GM19035 (cell line): ENCODE results near the gene ACAP2.
A peak's percentile ranks its signal among the peaks of the same experiment; 100 is the strongest.
"Not testable (repeated sequence)": the region's sequence is repeated elsewhere in the genome, so short reads cannot be mapped to it uniquely, and the experiment has no call there.

ENCODE experiments used
- ATAC-seq: cut with Tn5 transposase; IDR thresholded peaks from one replicate; pipeline ENCODE4 v1.9.1; 2021; ENCODE audit not compliant: unreplicated experiment

Gene ACAP2

DNA sequence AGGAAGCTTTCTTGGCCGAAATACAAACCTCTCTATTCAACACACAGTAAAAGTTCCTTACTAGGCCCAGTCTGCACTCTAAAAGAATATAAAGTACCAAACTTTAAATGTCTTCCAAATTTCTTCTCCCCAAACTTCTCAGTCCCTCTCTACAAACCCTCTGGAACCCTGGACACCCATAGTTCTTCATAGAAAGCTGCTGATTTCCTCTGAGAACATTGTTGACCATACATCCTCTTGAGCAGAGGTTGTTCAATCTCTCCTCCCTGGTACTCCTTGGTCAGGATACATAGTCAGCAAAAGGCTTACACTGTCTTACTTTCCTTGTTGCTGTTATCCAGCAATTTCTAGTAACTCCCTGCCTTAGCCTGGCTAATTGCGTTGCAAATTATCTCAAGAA is 3.1 kb upstream of the ACAP2 start:
- ATAC-seq = no peak

DNA sequence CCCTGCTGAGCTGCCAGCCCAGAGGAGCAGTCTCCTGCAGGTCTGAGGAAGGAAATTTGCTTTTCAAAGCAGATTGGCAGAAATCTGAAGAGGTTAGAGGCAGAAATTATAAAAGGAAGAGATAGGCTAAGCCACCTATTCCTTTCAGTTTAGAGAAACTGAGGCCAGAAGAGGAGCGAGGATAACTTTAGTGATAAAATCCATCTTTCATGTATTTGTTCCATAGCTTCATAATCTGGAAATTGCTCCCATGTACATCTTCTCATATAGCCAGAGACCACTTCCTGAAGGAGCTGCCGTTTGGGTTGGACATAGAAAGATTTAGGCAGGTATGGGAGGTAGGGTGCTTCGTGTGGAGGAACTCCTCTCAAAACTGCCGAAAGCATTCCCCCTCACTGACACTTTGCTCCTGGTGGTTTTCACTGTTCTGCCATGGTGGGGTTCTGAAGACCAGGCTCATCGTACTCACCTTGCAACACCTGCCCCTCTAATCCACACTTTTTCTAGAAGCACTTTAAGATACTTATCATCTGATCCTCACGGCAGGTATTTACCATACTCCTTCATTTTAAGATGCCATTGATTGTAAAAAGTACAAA is 670 bp upstream of the ACAP2 start:
- no peak for ATAC-seq

DNA sequence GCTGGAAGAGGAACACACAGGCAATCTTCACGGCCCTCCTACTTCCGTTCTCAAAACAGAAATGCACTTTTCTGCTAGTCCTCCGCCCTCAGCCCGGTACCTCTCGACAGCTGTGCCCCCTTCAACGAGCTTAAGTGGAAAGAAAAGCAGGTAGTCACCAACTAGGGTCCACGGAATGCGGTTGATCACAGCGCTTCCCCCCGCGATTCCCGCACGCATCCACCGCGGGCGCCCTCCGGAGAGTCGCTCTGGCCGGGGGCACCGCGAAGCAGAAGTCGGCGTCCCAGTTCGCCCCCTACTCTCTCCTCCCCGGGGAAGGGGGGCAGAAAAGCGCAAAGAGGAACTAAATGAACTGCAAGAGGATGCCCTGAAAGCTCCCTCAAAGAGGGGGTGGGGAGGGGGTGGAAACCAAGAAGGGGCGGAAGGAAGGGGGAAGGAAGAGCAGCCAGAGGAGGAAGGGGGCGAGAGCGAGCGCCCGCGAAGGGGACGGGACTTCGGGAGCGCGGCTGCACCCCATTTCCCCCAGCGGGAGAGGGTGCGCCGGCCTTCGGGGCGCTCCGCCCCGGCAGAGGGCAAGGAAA is 738 bp downstream of the ACAP2 start:
- ATAC-seq = peak; percentile 5

DNA sequence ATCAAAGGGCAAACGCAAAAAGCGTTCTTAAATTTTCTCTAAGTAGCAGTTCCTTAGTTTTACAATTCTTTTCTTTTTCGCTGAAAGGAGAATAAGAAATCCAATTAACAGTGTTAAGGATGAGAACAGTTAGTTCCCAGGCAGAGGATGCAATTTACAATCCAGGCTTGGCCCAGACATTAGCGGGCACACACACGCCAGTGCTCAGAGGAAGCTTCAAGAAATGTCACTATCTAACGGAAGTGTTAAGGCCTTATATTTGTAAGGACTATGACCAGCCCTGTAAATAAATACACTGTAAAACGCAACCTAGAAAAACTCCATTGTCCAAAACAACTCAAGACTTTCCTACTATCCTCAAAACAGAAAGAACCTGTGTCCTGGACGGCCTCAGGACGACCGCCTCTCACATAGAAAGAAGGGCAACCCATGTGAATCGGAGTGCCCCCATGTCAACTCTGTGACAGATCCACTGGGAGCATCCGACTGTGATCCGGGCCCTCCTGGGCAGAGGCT is 1.3 kb downstream of the ACAP2 start:
- no peak for ATAC-seq

DNA sequence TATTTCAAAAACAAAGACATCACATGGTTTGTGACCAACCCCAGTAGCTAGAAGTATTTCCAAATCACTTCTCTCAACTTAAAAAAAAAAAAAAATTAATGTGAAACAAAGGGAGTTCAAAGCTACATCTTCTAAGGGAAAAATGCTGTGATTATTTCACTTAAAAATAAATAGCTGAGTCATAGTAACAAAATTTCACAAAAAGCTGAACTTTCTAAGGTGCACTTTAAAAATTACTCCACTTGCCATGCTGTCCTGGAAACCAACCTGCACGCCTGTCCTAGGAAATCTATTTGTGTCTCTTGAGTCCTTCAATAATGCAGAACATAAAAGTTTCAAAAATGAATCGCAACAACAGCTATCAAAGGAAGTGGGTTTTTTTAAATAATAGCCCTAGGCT is 1.8 kb downstream of the ACAP2 start:
- ATAC-seq = no peak

DNA sequence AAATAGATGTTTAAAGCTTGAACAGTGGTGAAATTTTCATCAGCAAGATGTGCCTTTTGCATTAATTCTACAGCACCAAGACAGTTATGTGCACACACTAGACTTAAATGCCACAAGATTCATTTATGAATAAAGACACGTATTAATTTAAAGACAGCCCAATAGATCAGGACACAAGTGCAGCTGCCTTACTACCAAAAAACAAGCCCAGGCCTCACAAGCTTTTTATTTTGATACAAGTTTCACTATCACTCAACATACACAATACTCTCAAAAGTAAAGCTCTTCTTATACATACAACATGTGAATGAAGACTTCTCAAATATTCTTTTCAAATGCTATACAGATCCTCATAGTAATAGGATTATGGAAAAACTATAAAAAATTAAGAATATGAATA is 2.4 kb downstream of the ACAP2 start:
- ATAC-seq = no peak

DNA sequence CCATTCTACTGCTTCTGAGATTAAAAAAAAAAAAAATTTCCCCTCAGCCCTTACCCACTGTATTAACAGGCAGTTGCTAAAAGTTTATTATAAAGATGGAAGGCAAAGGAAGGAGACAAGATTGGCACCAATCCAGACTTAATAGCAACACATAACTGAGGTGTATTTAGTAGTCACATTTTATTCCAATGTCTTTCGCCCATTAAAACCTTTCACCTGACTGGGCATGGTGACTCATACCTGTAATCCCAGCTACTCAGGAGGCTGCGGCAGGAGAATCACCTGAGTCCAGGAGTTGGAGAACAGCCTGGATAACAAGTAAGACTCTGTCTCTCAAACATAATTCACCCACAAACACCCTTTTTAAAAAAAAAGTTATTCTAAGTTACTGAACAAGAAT is 4.4 kb downstream of the ACAP2 start:
- no peak for ATAC-seq

DNA sequence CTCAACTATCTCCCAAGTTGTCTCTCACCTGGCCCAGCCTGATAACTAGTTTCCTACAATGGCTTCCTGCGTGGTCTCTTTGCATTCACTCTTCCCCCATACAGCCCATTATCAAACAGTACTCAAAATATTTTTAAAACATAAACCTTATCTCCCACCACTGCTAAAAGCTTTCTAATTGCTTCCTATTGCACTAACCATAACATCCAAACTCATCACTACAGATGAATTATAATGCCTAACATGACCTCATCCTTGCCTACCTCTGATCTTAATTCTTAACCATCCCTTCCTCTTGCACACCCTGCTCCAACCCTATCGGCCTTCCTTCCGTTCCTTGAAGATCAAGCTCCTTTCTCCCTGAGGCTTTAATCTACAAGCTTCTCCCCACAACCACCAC is 17.0 kb downstream of the ACAP2 start:
- ATAC-seq = no peak

DNA sequence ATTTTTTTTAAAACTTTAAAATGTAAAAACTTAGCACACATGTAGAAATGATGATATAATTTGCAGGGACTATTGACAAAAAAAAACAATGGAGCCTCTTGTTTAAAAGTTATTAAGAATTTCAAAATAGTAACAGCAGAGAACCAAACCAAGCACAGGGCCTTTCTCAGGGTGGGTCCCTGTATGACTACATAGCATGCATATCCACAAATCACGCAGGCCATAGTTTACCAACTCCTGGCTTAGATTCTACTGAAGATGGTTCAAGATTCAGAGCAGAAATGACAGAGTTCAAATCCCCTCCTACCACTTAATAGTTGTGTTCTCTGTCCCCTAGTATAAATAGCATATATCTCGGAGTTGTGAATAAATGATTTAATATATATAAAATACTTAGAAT is 19.0 kb downstream of the ACAP2 start:
- no peak for ATAC-seq

DNA sequence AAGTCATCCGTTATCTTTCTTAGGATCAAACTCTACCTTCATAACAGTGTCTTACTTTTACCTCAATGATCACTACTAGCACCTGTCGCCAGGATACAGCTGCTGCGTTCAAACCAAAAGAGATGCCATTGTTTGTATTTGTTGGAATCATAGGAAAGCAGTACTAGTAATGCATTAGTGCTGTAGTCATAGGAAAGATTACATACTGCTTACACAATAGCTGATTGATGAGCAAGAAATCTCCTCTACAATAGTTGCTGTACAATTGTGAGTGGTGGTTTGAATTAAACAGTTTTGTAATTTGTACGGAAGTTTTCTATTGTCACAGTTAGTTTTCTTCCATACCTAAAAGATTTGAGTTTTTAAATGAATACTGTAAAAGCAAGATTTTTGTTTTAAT is 21.4 kb downstream of the ACAP2 start:
- no peak for ATAC-seq

DNA sequence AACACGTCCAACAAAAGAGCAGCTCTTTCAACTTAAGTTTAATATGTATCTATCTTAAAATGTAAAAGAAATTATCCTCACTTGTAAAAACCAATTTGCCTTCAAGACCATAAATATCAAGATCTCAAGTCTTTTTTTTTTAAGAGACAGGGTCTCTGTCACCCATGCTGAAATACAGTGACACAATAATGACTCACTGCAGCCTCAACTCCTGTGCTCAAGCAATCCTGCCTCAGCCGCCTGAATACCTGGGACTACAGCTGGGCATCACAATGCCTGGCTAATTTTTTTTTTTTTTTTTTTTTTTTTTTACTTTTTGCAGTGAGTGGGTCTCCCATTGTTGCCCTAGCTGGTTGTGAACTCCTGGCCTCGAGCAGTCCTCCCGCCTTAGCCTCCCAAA is 26.0 kb downstream of the ACAP2 start:
- no peak for ATAC-seq

DNA sequence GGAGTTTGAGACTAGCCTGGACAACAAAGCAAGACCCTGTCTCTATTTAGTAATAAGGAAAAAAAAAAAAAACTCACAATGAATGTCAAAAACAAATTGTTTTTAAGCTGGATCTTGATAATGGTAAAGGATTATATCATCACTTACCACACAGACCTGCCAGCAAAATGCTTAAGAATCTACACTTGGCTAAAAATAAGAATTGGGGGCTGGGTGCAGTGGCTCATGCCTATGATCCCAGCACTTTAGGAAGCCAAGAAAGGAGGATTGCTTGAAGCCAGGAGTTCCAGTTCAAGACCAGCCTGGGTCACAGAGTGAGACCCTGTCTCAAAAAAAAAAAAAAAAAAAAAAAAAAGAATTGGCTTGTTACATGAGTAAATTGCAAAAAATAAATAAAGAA is 31.0 kb downstream of the ACAP2 start:
- no peak for ATAC-seq

DNA sequence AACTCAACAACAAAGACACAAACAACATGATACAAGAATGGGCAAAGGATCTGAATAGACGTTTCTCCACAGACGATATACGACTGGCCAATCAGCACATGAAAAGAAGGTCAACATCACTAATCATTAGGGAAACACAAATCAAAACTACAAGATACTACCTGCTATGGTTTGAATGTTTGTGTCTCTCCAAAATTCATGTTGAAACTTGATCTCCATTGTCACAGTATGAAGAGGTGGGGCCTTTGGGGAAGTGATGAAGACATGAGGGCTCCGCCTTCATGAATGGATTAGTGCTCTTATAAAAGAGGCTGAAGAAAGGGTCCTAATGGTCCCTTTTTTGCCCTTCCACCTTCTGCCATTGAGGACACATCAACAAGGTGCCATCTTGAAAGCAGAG is 32.3 kb downstream of the ACAP2 start:
- ATAC-seq = no peak

DNA sequence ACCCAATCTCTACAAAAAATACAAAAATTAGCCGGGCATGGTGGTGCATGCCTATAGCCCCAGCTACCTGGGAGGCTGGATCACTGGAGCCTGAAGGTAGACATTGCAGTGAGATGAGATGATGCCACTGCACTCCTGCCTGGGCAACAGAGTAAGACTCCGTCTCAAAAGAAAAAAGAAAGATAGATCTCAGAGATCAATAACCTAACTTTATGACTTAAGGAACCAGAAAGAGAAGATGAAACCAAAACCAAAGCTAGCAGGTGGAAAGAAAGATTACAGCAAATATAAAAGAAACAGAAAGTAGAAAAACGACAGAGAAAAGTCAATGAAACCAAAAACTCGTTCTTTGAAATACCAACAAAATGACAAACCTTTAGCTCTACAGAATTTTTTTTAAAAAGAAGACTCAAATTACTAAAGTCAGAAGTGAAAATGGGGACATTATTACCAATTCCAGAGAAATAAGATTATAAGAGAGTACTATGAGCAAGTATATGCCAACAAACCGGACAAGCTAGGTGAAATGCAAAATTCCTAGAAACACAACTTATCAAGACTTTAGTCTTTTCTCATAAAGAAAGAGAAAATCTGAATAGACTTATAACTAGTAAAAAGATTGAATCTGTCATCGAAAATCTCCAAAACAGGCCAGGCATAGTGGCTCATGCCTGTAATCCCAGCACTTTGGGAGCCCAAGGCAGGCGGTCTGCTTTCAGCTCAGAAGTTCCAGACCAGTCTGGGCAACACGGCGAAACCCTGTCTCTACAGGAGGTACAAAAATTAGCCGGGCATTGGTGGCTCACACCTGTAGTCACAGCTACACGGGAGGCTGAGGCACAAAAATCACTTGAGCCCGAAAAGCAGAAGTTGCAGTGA is 35.0 kb downstream of the ACAP2 start:
- no peak for ATAC-seq

DNA sequence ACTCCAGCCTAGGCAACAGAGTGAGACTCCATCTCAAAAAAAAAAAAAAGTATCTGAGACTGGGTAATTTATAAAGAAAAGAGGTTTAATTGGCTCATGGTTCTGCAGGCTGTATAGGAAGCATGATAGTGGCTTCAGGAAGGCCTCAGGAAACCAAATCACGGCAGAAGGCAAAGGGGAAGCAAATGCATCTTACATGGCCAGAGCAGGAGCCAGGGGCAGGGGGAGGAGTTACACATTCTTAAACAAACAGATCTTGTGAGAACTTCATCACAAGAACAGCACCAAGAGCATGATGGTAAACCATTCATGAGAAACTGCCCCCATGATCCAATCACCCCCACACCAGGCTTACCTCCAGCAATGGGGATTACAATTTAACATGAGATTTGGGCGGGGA is 37.2 kb downstream of the ACAP2 start:
- no peak for ATAC-seq

DNA sequence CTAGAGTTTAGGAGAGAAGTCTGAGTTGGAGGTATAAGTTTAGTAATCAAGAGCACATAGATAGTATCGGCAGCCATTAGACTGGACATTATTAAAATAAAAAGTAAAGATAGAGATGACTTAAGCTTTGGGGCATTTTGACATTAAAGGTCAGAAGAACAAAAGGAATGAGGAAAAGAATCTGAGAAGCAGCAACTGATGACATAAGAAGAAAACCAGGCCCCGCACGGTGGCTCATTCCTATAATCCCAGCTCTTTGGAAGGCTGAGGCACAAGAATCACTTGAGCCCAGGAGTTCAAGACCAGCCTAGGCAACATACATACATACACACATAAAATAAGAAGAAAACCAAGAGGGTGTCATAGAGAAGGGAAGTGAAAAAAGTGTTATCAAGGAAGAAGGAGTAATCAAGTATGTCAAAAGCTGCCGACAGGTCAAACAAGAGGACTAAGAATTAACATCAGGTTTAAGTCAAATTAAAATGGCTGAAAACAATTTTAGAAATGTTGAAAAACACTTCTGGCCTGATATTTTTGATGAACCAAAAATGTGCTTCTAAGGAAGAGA is 38.9 kb downstream of the ACAP2 start:
- no peak for ATAC-seq

DNA sequence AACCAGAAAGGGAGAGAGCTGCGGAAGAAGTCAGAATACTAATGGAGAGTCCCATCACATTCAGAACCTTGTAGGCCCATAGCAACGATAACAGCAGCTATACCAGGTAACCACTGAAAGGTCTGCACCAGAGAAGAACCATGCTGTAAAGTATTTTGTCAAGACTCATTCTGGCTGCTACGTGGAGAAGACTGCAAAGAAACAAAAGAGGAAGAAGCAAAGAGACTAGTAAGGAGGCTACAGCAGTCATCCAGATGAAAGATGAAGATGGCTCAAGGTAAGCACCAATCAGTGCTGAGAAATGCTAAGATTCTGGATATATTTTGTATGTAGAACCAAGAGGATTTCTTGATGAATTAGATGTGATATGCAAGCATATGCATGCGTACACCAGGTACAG is 39.6 kb downstream of the ACAP2 start:
- ATAC-seq = no peak

DNA sequence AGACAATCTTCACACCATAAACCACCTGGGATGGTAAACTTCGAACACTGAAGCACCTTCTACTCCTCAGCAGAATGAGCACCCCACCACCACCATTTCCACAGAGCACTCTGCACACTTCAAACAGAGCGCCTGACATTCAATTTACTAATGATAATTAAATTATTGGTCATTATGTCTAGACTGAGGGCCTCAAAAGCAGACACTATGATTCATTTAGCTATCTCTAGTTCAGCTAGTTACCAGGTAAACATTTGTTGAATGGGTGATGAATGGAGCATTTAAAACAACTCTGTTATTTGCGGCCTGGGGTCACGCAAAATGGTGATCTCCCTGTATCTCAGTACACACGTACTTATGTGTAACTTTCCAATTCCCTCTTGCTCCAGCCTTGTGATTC is 40.9 kb downstream of the ACAP2 start:
- no peak for ATAC-seq

DNA sequence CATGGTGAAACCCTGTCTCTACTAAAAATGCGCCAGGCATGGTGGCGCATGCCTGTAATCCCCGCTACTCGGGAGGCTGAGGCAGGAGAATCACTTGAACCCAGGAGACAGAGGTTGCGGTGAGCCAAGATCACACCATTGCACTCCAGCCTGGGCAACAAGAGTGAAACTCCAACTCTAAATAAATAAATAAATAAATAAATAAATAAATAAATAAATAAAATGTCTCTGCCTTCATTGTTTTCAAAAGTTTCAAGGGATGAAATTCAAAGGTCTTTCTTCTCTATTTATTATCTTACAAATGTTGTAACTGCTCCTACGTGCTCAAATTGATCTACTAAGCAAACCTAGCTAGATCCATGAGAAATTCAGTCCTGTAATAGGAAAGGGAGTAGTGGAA is 44.4 kb downstream of the ACAP2 start:
- ATAC-seq = not testable (repeated sequence)

DNA sequence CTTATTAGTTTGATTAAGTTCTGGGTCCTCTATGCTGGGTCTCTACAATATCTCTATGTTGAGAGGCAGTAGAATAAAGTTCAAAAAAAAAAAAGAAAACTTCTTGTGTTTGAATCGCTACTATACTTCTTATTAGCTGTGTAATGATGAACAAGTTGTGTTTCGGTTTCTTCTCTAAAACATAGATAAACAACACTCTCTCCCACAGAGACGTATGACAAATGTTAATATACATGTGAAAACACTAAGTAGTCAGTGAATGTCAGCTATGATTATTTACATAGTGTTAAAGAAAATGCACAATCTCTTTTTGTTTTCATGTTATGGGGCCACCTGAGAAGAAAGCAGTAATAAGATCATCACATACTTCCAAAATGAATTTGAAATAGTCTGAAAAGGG is 45.3 kb downstream of the ACAP2 start:
- ATAC-seq = no peak

DNA sequence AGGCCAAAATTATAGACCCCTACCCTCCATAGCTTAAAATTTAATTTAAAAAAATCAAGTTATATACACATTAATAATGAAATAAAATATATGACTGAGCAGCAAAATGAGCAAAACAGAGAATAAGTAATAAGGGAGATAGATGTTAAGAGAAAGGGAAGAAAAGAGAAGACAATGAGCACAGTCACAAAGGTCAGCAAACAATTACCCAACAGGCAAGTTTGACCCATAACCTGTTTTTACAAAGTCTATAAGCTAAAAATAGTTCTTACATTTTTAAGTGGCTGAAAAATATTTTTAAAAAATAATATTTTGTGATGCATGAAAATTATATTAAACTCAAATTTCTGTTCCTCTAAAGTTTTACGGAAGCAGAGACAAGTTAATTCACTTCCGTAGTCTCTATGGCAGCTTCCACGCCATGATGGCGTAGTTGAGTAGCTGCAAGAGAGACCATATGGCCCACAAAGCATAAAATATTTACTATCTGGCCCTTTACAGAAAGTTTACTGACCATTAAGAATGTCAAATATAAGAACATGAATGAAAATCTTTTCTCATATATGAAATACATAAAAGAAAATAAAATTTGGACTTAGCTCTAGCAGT is 47.5 kb downstream of the ACAP2 start:
- no peak for ATAC-seq
